HG02678 (cell line): ENCODE measurements around the gene UROD.
"Not testable (repeated sequence)": the region's sequence is repeated elsewhere in the genome, so short reads cannot be mapped to it uniquely, and the experiment has no call there.

Experiments used
- ATAC-seq: cut with Tn5 transposase; IDR thresholded peaks from one replicate; pipeline ENCODE4 v1.9.1; 2021; ENCODE audit warnings: mild to moderate bottlenecking, moderate library complexity; ENCODE audit not compliant: unreplicated experiment

The UROD gene

GRCh38 chr1:45038240-45038639 is 26.2 kb downstream of the UROD start:
- no peak for ATAC-seq

GRCh38 chr1:45038661-45039364 is 26.8 kb downstream of the UROD start:
- ATAC-seq = no peak

- ATAC-seq = no peak
Observed at GRCh38 chr1:45040297-45040696, 28.2 kb downstream of the UROD start.

- no peak for ATAC-seq
Observed at GRCh38 chr1:45043094-45043493, 31.0 kb downstream of the UROD start.

GRCh38 chr1:45044916-45045315 is 32.9 kb downstream of the UROD start:
- no peak for ATAC-seq

- no peak for ATAC-seq
Observed at GRCh38 chr1:45047032-45047431, 35.0 kb downstream of the UROD start.

GRCh38 chr1:45051005-45051772 is 39.1 kb downstream of the UROD start:
- ATAC-seq = no peak

- no peak for ATAC-seq
Observed at GRCh38 chr1:45057542-45057941, 45.5 kb downstream of the UROD start.

- no peak for ATAC-seq
Observed at GRCh38 chr1:45059829-45060228, 47.8 kb downstream of the UROD start.

GRCh38 chr1:45062463-45062862 is 50.4 kb downstream of the UROD start:
- ATAC-seq = not testable (repeated sequence)

- no peak for ATAC-seq
Observed at GRCh38 chr1:45065083-45065482, 53.0 kb downstream of the UROD start.
